Measurements from ENCODE around the gene ACER3. TPM values are rescaled to one million over a fixed set of nuclear protein-coding genes. Genes with fewer than 3 reads are reported as not detected.
"Not testable (repeated sequence)": the region's sequence is repeated elsewhere in the genome, so short reads cannot be mapped to it uniquely, and the experiment has no call there.

Gene ACER3
- total RNA-seq, 2 donors from 2014 or later: 18.5 to 23.2 TPM

GRCh38 chr11:77046060-77046501 lies 185.4 kb downstream of the ACER3 start:
- Histone ChIP-seq H3K36me3 (ENCODE audit: control insufficient read depth, insufficient read depth, low read length) (no peaks in the 10 kb centered on the region), H3K4me3 (ENCODE audit: low read length) (peak overlapping the region; percentile 43), H3K27ac (ENCODE audit: low read depth, low read length) (no peak overlapping the region), H3K9me3 (ENCODE audit: control insufficient read depth, low read length) (no peaks in the 10 kb centered on the region), H3K9ac (ENCODE audit: extremely low read depth, low read length, poor library complexity, severe bottlenecking) (no peak overlapping the region), H3K4me1 (ENCODE audit: control insufficient read depth, insufficient read depth, low read length) (no peaks in the 10 kb centered on the region), H3K27me3 (ENCODE audit: control insufficient read depth, insufficient read depth, low read length, poor library complexity, severe bottlenecking) (peaks cover 8% of the 10 kb centered on the region)
- peak; percentile 91 for DNase-seq
- WGBS, 2 experiments (ENCODE audit: insufficient coverage in 1 of 2, insufficient read length in 1 of 2): 8 to 39% methylated on average over 5 to 39 of the region's 39 CpGs
- Mint-ChIP-seq H3K4me3 (no peak overlapping the region), H3K36me3 (ENCODE audit: low read depth) (no peaks in the 10 kb centered on the region), H3K27ac (no peak overlapping the region), H3K4me1 (no peaks in the 10 kb centered on the region), H3K9me3 (peaks cover 2% of the 10 kb centered on the region), H3K27me3 (ENCODE audit: insufficient read depth) (peaks cover 39% of the 10 kb centered on the region)
- TF ChIP-seq CTCF (conservative IDR thresholded peaks at IDR 0.05): peak; percentile 98

- Histone ChIP-seq H3K9me3 (ENCODE audit: control insufficient read depth, low read length) (no peaks in the 10 kb centered on the region), H3K27me3 (ENCODE audit: control insufficient read depth, insufficient read depth, low read length, poor library complexity, severe bottlenecking) (peaks cover 5% of the 10 kb centered on the region), H3K36me3 (ENCODE audit: control insufficient read depth, insufficient read depth, low read length) (no peaks in the 10 kb centered on the region), H3K27ac (ENCODE audit: low read depth, low read length) (no peak overlapping the region), H3K4me1 (ENCODE audit: control insufficient read depth, insufficient read depth, low read length) (no peaks in the 10 kb centered on the region), H3K4me3 (ENCODE audit: low read length) (peak overlapping the region; percentile 69), H3K9ac (ENCODE audit: extremely low read depth, low read length, poor library complexity, severe bottlenecking) (no peak overlapping the region)
- peak; percentile 88 for DNase-seq
- peak; percentile 85 for TF ChIP-seq CTCF (conservative IDR thresholded peaks at IDR 0.05)
- Mint-ChIP-seq H3K27me3 (ENCODE audit: insufficient read depth) (peaks cover 27% of the 10 kb centered on the region), H3K36me3 (ENCODE audit: low read depth) (no peaks in the 10 kb centered on the region), H3K4me3 (peak overlapping the region; percentile 12), H3K27ac (peak overlapping the region; percentile 11), H3K9me3 (peaks cover 2% of the 10 kb centered on the region), H3K4me1 (no peaks in the 10 kb centered on the region)
- 28 to 36% methylated on average over 2 to 15 of the region's 15 CpGs for WGBS, 2 experiments (ENCODE audit: insufficient coverage in 1 of 2, insufficient read length in 1 of 2)
Observed at GRCh38 chr11:77047007-77047927, 186.5 kb downstream of the ACER3 start.

GRCh38 chr11:77047928-77048446 lies 187.3 kb downstream of the ACER3 start:
- H3K36me3 Mint-ChIP-seq (ENCODE audit: low read depth); H3K4me3 ChIP-seq (ENCODE audit: low read length); H3K27ac Mint-ChIP-seq; H3K36me3 ChIP-seq (ENCODE audit: control insufficient read depth, insufficient read depth, low read length); H3K4me1 Mint-ChIP-seq; H3K9me3 Mint-ChIP-seq; H3K9ac ChIP-seq (ENCODE audit: extremely low read depth, low read length, poor library complexity, severe bottlenecking); H3K27ac ChIP-seq (ENCODE audit: low read depth, low read length); DNase-seq; H3K4me1 ChIP-seq (ENCODE audit: control insufficient read depth, insufficient read depth, low read length); H3K27me3 ChIP-seq (ENCODE audit: control insufficient read depth, insufficient read depth, low read length, poor library complexity, severe bottlenecking); H3K4me3 Mint-ChIP-seq; H3K9me3 ChIP-seq (ENCODE audit: control insufficient read depth, low read length): not testable (repeated sequence)
- 70% methylated on average over 5 of the region's 7 CpGs; no CpG with 5 or more reads in 1 of the 2 experiments for WGBS, 2 experiments (ENCODE audit: insufficient coverage in 1 of 2, insufficient read length in 1 of 2)
- peaks cover 21% of the 10 kb centered on the region for H3K27me3 Mint-ChIP-seq (ENCODE audit: insufficient read depth)

All from endodermal cell (in vitro differentiated cells).